Measurements from ENCODE around the gene DGKQ. TPM values are rescaled to one million over a fixed set of nuclear protein-coding genes. Genes with fewer than 3 reads are reported as not detected.

The DGKQ gene
- total and polyA plus RNA-seq, 2 of the 8 experiments (the other 6 are each of a cell fraction or from before 2014, with no cell fraction given): 7.3 to 9.7 TPM

- Histone ChIP-seq H4K91ac (replicated peaks; ENCODE audit: insufficient read length, low read length) (no peak overlapping the region), H2BK5ac (ENCODE audit: low read depth, low read length) (no peak overlapping the region), H3K4ac (replicated peaks; ENCODE audit: insufficient read length, low read depth, low read length) (no peak overlapping the region), H3K36me3 (ENCODE audit: control insufficient read depth in 2 of 4, insufficient read depth in 4 of 4, low read length in 3 of 4) (no peaks in the 10 kb centered on the region), H3K4me1 (replicated peaks in 1 of 4; ENCODE audit: control insufficient read depth in 3 of 4, insufficient read depth in 4 of 4, low read length in 3 of 4) (peaks cover 3 to 10% (median 8%) of the 10 kb centered on the region in 4 experiments), H2BK15ac (ENCODE audit: low read length) (no peak overlapping the region), H2BK20ac (ENCODE audit: low read length) (no peak overlapping the region), H2BK12ac (ENCODE audit: low read depth, low read length) (no peak overlapping the region), H4K5ac (ENCODE audit: insufficient read length, low read depth, low read length) (no peak overlapping the region), H3K79me1 (ENCODE audit: low read depth, low read length) (no peaks in the 10 kb centered on the region), H3K9me3 (ENCODE audit: insufficient read depth in 2 of 2, low read depth in 1 of 2, low read length in 1 of 2) (no peaks in the 10 kb centered on the region), H3K4me3 (ENCODE audit: extremely low read depth in 1 of 4, insufficient read depth in 2 of 4, low read depth in 3 of 4, low read length in 4 of 4) (no peak overlapping the region), H3K56ac (replicated peaks; ENCODE audit: insufficient read length, low read depth, low read length) (no peak overlapping the region), H3K9ac (replicated peaks in 1 of 4; ENCODE audit: extremely low read depth in 1 of 4, low read depth in 3 of 4, low read length in 3 of 4) (no peak overlapping the region), H4K8ac (ENCODE audit: extremely low read depth, insufficient read depth, low read length) (peak overlapping the region; percentile 14; the same call in 1 of the 2 replicates), H3K14ac (ENCODE audit: insufficient read length) (no peak overlapping the region), H2AK5ac (ENCODE audit: low read depth, low read length) (no peak overlapping the region), H2BK120ac (replicated peaks; ENCODE audit: low read depth, low read length) (no peak overlapping the region), H3K18ac (ENCODE audit: extremely low read depth, low read length) (no peak overlapping the region), H3K4me2 (ENCODE audit: insufficient read depth in 1 of 2, low read depth in 2 of 2, low read length in 2 of 2) (no peak overlapping the region), H3K23me2 (ENCODE audit: low read depth, low read length) (peaks cover 6% of the 10 kb centered on the region; the same call in 1 of the 2 replicates), H3K23ac (ENCODE audit: insufficient read length) (no peak overlapping the region), H4K20me1 (replicated peaks in 1 of 2; ENCODE audit: control insufficient read depth in 1 of 2, insufficient read depth in 2 of 2, low read length in 2 of 2) (peaks cover 0 to 2% of the 10 kb centered on the region in 2 experiments), H3K27me3 (replicated peaks in 1 of 4; ENCODE audit: control insufficient read depth in 3 of 4, extremely low read depth in 1 of 4, insufficient read depth in 3 of 4, low read length in 3 of 4) (peaks cover 0 to 11% (median 6%) of the 10 kb centered on the region in 4 experiments; a peak in 4 of 7 replicates), H3K27ac (ENCODE audit: low read depth, low read length) (no peak overlapping the region), H3K79me2 (ENCODE audit: control insufficient read depth in 1 of 2, insufficient read depth in 2 of 2, low read length in 2 of 2) (no peaks in the 10 kb centered on the region), H2AFZ (ENCODE audit: low read length) (no peak overlapping the region)
- DNase-seq (ENCODE audit: low read depth in 1 of 2, low spot score in 2 of 2) (no peak), FAIRE-seq (no peak)
- POLR2A ChIA-PET (ENCODE audit: partially characterized antibody): interaction anchor here (1.2 to 1.6 kb wide), 3 partner anchors 11 to 16 kb away, joined by 3 to 4 read pairs (median 4); partner anchors contain the start of genes GAK and TMEM175
- CTCF ChIA-PET (ENCODE audit: partially characterized antibody): interaction anchor here (0.8 to 1.2 kb wide), 3 partner anchors 10 to 39 kb away, joined by 3 to 4 read pairs (median 3); partner anchors contain the start of genes GAK, IDUA and TMEM175
- no peak for TF ChIP-seq TAF1 (IDR thresholded peaks at IDR 0.05; ENCODE audit: low read depth, low read length)
- TF ChIP-seq GTF2F1 (IDR thresholded peaks at IDR 0.05; ENCODE audit: borderline replicate concordance, low read depth, low read length): no peak
- no peak for TF ChIP-seq ZNF274 (IDR thresholded peaks at IDR 0.05; ENCODE audit: borderline replicate concordance, extremely low read depth, low read length)
- TF ChIP-seq SIX5 (IDR thresholded peaks at IDR 0.05; ENCODE audit: low read depth, low read length): no peak
- TF ChIP-seq POLR2A (IDR thresholded peaks at IDR 0.05; ENCODE audit: control extremely low read depth in 1 of 2, low read depth in 2 of 2, low read length in 2 of 2): no peak
- no peak for TF ChIP-seq TCF12 (IDR thresholded peaks at IDR 0.05; ENCODE audit: low read depth, low read length)
- no peak for TF ChIP-seq SP2 (IDR thresholded peaks at IDR 0.05; ENCODE audit: low read length)
- no peak for TF ChIP-seq EZH2 (IDR thresholded peaks at IDR 0.05; ENCODE audit: low read depth, low read length, severe bottlenecking)
- no peak for TF ChIP-seq CBX5 (IDR thresholded peaks at IDR 0.05; ENCODE audit: low read depth, low read length)
- 91% methylated on average over 33 of the region's 33 CpGs; no CpG with 5 or more reads in 1 of the 2 experiments for WGBS, 2 experiments (ENCODE audit: extremely low coverage in 1 of 2, insufficient coverage in 1 of 2, insufficient read length in 1 of 2, insufficient replicate concordance in 2 of 2, low coverage in 1 of 2, low lambda C conversion rate in 2 of 2, missing lambda C conversion rate in 1 of 2)
These were observed 25.1 kb downstream of the DGKQ start for GRCh38 chr4:948101-948935.

Measured in H1 (cell line).